ENCODE measurements around the gene CGREF1.
"Not testable (repeated sequence)": the region's sequence is repeated elsewhere in the genome, so short reads cannot be mapped to it uniquely, and the experiment has no call there.

Gene CGREF1

GRCh38 chr2:27110603-27111352 is 8.2 kb downstream of the CGREF1 start:
- not testable (repeated sequence) for DNase-seq

- no peak for DNase-seq
These were observed 9.8 kb downstream of the CGREF1 start for GRCh38 chr2:27109083-27109482.

GRCh38 chr2:27108221-27108620 is 10.7 kb downstream of the CGREF1 start:
- DNase-seq = no peak

DNA sequence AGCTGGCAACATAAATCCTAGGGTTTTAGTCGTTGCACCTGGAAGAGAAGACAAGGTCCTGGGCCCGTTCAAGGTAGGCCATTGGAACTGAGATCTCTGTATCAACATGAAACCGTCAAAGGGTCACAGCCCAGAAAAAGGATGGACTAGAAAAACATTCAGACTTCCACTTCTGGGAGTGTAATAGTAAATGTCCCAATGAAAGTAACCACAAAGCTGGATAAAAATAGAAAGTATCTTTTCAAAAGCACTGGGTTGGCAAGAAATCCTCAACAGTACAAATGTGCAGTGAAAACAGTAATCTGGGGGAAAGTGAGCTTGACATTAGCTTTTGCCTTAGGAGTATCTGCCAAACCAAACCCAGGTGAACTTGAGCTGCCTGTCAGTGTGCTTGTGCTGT is 12.9 kb downstream of the CGREF1 start:
- no peak for DNase-seq

DNA sequence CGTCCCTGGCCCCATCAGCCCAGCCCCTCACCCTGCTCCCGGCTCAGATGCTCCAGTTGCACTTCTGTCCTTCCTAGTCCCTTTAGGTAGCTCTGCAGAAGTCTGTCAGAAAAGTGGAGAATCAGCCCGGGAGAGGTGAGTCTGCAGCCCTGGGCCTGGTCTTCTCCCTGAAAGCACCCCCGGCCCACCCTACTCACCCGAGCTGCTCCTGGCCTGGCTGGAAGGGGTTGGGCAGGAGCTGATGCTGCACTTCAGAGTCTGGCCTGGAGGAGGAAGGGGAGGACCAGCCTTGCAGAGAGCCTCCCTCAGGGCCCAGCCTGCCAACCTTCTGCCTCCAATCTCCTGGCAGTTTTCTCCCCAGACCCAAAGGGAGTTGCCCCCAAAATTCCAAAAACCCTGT is 16.6 kb downstream of the CGREF1 start:
- no peak for DNase-seq

- no peak for DNase-seq
These were observed 18.9 kb downstream of the CGREF1 start for GRCh38 chr2:27100036-27100435.

DNA sequence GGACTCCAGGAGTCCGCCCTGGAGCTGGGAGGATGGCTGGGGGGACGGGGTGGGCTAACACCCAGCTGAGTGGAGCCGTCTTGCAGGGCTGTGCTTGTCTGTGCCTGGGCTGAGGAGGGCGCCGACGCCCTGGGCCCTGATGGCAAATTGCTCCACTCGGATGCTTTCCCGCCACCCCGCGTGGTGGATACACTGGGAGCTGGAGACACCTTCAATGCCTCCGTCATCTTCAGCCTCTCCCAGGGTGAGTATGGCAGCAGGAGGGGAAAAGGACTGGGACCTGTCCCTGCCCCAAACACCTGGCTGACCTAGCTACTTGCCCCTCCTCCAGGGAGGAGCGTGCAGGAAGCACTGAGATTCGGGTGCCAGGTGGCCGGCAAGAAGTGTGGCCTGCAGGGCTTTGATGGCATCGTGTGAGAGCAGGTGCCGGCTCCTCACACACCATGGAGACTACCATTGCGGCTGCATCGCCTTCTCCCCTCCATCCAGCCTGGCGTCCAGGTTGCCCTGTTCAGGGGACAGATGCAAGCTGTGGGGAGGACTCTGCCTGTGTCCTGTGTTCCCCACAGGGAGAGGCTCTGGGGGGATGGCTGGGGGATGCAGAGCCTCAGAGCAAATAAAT is 19.5 kb downstream of the CGREF1 start:
- no peak for DNase-seq

- DNase-seq = no peak
These were observed 21.6 kb downstream of the CGREF1 start for GRCh38 chr2:27097341-27097740.

GRCh38 chr2:27096748-27097297 is 22.1 kb downstream of the CGREF1 start:
- DNase-seq = no peak

DNA sequence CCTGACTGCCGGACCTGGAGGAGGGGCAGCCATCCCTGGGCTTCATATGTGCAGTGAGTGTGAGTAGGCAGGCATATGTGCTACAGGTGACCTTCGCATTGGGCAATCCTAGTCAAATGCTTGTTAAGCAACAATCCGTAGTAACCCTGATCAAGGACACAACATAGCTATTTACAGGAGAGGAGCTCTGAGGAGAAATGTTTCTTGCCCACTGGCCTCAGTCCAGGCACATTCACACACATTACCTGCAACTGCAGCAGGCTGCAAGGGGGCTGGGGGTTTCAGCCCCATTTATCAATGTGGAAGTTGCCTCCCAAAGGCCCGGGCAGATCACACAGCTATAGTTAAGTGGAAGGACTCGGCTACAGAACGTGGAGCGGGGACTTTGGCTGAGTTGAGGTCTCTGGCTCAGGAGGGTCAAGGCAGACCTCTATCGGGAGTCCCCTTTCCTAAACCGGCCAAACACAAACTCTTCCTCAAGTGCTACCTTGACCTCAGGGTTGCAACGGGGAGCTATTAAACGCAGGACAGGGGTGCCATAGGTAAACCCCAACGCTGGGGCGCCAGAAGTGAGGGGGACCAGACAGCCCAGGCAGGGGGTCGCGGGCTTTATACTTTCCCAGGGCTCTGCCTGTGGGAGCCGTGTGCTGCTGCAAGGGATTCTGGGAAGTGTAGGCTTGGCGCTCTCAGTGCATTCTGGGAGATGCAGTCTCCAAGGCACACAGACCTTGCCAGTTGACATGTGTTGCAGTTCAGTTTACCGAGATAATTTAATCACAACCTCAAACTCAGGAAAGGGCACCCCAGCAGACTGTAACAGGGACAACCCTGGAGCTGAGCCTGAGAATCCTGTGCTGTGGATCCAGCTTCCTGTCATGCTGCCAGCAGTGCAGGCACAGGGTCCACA is 22.9 kb downstream of the CGREF1 start:
- DNase-seq = no peak

DNA sequence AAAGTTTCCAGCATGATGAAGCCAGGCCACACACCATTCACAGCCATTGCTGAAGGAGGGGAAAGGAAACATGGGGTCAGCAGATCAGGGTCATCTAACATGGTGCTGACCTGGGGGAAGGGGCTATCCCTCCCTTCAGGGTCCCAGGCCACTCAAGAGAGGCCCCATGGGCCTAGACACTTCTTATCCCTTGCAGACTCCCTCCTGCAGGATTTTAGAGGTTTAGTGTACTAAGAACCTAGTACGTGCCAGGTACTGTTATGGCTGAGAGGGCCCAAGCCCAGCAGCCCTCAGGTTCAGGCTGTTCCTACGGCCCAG is 23.5 kb downstream of the CGREF1 start:
- DNase-seq = no peak

- no peak for DNase-seq
These were observed 24.5 kb downstream of the CGREF1 start for GRCh38 chr2:27094353-27094984.

DNA sequence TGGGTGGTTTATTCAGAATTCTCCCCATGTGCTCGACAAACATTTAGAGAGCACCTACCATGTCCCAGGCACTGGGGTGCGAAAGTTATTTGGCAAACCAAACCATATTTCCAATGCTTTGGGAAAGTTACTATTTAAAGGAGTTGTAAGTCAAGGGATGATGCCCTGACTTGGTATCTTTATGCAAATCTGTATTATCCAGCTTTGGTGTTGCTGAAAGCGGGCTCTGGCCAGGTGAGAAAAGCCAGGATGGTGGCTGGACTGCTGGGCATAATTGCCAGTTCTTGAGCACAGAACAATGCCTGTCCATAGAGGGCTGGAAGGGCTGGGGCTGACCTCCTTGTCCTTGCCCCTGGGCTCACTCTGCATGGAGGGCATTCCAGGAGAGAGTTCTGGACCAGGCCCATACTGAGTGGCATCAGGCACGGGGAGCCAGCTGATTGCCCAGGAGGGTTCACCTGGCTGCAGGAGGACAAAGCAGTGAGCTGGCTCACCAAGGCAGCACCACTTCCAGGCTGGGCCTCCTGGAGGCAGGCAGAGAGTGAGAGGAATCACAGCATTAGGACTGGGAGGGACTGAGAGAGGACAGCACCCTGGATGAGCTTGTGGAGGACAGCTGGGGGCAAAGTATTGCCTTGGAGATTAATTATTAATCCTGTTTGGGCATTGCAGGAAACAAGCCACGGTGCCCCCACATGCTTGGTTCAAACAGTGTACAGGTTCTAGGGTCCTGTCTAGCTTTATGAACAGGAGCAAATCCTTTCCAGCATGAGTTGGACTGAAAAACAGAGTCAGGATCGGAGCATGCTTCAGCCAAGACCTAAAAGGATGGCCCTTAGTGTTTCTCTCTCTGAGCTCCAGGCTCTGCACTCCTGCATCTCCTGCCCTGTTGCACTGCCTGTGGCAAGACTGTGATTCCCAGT is 25.2 kb downstream of the CGREF1 start:
- no peak for DNase-seq

GRCh38 chr2:27092696-27093429 is 26.1 kb downstream of the CGREF1 start:
- DNase-seq = no peak

DNA sequence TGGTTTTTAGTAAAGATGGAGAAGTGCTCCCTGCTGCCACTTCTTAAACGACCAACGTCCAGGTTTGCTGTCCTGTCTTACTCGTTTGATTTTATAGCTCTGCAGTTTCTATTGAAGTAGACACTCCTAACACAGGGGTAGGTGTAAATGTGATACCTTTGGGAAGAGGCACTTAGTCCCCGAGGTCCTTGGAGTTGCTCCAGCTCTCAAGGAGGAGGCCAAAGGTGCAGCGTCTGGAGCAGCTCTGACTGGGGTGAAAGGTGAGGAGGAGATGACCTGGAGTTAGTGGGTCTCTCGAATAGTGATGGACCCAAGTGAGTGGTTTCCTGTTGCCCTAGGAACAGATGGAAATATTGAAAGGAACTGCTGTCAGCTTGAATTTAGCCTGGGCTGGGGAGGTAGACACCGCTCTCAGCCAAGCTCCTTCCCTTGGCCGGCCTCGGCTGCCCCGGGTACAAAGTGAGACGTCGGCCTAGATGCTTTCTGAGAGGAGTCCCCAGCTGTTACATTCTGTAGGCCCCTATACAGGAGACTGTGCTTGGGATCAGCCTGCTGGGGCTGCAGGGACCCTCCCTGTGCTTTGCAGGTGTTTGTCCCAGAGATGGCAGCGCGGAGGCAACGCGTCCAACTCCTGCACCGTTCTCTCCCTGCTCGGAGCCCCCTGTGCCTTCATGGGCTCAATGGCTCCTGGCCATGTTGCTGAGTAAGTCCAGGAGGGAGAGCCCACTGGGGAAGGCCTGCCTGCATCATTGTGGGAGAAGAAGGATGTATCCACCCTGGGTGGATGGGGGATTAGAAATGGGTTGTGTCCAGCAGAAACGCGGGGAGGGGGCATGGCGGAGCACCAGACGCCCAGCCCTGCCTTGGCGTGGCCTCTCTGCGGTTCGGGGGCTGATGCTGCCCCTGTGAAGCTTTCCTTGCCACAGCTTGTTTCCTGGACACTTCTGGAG is 26.9 kb downstream of the CGREF1 start:
- DNase-seq = no peak

DNA sequence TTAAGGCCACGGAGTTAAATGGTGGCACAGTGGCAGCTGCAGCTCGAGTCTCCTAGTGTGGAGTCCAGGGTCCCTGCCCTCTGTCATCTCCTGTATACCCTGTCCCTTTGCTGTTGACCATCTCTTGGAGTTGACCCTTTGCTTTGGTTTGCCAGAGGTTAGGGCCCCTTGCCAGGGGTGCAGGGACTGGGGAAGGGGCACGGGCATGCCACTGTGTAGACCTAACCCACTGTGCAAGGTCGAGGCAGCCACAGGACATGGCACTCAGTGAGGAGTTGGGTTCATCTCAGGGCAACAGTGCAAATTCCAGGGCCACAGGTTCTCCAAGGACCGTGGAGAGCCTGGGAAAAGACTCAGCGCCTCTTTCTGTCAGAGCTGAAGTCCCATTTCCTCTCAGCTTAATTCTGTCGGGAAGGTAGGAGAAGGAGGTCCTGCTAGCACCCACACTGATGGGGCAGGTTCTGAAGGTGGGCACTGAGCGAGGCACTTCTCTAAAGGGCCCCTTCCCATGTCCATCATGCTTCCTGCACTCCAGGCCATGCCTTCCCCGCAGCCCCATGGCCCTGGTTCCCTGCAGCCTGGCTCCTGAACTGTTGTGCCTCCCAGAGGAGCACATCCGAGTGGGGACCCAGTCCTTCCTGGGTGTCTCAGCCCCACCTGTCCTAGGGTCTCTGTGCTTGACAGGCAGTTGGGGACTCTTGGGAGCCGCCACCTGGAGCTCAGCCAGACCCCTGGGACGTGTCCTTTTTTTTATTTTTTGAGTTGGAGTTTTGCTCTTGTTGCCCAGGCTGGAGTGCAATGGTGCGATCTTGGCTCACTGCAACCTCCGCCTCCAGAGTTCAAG is 29.6 kb downstream of the CGREF1 start:
- no peak for DNase-seq

GRCh38 chr2:27088634-27089033 is 30.3 kb downstream of the CGREF1 start:
- no peak for DNase-seq

GRCh38 chr2:27087823-27088410 is 31.0 kb downstream of the CGREF1 start:
- DNase-seq = no peak

Data from KG1 (cell line).